Right forelimb (tissue), 1 donor: ENCODE measurements around the gene ETF1.
"Not testable (repeated sequence)": the region's sequence is repeated elsewhere in the genome, so short reads cannot be mapped to it uniquely, and the experiment has no call there.

ENCODE experiments used
- DNase-seq: peaks from one replicate; pipeline ENCODE4 v3.0.0-alpha.2; 2018

Gene ETF1

DNA sequence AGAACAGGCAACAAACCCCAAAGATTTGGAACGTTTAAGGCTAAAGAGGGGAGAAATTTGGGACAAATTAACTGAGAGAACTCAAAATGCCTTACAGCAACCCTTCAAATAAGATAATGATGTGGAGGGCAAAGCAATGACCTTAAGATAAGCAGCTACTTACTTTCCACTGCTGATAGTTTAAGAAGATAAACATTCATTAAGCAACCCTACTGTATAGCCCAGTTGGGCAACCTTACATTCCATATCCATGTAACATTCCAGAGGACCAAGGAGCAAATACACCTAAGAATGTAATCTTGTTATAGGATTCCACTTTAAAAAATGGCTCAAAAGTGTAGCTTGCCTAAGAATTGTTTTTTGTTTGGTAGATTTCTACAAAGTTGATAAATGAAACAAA is 14.8 kb downstream of the ETF1 start:
- DNase-seq: no peak

DNA sequence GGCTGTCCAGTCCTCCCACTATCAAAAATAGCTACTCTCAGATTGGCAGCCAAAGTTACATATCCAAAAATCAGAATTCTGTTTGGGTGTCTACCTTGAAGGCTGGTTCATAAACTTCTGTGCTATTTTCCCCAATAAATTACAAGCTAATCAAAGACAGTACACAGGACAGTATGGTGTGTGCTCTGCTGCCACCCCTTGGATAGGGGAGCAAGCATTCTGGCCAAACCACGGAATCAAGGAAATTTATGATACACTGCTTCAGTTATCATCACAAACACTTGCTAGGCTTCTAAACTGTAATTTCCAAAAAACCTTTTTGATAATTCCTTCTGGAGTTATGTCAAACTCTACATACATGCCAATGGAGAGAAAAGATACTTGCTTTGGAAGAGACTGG is 15.9 kb downstream of the ETF1 start:
- DNase-seq: no peak

DNA sequence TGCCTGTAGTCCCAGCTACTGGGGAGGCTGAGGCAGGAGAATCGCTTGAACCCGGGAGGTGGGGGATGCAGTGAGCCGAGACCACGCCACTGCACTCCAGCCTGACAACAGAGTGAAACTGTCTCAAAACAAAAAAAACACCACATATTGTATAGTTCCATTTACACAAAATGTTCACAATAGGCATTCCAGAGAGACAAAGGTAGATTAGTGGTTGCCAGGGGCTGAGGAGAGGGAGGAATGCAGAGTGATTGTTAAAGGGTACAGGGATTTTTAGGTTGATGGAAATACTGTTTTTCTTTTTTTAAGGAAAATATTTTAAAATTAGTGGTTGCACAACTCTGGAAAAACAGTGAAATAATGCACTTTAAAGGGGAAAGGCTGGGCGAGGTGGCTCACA is 19.6 kb downstream of the ETF1 start:
- DNase-seq: no peak

DNA sequence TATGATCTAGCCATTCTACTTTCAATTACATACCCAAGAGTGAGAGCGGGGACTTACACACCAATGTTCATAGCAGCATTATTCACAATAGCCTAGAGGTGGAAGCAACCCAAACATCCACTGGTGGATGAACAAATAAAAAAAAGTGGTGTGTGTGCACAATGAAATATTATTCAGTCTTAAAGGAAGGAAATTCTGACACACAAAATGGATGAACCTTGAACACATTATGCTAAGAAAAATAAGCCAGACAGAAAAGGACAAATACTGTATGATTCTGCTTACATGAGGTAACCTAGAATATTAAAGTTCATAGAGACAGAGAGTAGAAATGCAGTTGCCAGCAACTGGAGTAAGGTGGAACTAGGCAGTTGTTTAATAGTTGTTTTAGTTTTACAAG is 22.1 kb downstream of the ETF1 start:
- no peak for DNase-seq

DNA sequence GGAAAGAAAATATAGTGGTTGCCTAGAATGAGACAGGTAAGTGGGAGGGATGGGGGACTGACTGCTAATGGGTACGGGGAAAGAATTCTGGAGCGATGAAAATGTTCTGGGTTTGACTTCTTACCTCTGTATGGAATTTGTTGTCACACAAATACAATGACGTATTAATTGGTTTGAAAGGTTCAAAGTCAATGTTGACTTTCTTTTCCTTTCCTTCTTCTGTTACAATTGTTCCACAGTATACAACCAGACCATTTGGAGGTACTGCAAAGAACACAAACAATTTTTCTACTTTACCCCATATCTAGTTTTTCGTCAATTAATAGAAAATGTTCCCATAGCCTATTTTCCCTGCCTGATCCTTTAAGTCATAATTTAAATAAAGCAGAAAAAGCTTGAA is 25.6 kb downstream of the ETF1 start:
- no peak for DNase-seq

DNA sequence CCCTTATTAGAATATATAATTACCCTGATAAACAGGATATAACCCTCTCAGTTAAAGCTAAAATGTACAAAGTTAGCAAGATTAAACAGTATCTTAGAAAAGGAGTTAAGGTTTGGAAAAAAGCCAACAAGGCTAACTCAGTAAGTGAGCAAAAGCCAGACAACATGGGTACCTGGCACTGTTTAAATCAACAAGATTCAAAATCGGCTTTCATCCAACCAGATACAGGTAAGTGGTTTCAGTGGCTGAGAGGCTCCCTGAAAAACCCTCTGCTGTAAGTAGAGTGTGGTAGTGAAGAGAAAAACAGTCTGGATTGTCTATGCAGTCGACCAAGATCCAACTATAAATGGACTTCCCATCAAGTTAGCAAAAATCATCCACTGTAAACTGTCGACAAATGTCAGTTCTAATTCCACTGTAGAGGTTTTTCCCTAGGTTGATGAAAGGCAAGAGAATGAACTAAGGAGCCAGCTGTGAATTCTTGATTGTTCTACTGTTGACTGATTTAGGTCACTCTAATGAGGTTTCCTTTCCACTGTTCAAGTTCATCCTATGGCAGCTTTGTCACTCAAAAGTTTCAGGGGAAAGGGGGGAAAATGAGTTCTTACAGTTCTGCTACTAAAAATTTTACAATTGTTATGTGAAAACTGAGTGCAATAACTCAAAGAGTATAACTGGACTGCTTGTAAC is 27.3 kb downstream of the ETF1 start:
- no peak for DNase-seq

DNA sequence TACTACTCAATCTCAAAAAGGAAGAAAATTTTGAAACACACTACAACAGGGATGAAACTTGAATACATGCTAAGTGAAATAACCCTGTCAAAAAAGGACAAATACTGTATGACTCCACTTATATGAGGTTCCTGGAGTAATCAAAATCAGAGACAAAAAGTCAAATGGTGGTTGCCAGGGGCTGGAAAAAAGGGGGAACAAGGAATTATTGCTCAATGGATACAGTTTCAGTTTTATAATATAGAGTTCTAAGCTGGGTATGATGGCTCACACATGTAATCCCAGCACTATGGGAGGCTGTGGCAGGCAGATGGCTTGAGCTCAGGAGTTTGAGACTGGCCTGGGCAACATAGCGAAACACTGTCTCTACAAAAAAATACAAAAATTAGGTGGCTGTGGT is 29.0 kb downstream of the ETF1 start:
- no peak for DNase-seq

DNA sequence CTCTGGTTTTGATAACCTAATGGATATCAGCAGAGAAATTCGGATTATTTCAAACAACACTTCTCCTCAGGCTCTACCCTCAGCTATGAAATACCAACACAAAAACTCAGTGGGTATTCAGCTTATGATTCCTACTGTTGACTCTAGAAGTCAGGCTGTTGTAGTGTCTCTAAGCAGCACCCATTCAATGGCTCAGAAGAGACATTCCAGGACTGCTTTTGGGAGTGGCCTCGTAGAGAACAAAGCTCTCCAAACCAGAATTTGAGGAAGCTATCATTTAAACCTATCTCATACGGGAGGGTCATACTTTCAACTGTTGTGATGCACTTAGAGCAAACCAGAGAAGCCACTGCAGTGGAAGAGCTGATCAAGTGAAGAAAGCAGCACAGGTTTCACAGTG is 34.1 kb downstream of the ETF1 start:
- no peak for DNase-seq

DNA sequence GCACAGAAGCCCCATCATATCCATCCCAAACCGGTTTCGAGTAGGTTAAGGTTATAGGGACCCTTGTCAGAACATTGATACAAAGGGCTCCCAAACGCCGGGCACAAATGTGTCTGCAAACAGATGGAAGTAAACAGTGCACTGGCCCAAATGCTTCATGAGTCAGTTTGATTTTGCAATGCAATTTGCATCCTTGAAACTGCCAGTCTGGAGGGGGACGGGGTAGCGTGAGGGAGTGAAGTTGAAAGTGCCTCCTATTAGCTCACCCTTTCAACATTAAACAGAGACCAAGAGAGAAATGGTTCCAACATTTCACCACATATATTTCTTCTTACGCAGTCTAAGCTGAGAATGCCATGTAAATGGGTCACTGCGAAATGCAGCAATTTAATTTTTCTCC is 35.6 kb downstream of the ETF1 start:
- not testable (repeated sequence) for DNase-seq

DNA sequence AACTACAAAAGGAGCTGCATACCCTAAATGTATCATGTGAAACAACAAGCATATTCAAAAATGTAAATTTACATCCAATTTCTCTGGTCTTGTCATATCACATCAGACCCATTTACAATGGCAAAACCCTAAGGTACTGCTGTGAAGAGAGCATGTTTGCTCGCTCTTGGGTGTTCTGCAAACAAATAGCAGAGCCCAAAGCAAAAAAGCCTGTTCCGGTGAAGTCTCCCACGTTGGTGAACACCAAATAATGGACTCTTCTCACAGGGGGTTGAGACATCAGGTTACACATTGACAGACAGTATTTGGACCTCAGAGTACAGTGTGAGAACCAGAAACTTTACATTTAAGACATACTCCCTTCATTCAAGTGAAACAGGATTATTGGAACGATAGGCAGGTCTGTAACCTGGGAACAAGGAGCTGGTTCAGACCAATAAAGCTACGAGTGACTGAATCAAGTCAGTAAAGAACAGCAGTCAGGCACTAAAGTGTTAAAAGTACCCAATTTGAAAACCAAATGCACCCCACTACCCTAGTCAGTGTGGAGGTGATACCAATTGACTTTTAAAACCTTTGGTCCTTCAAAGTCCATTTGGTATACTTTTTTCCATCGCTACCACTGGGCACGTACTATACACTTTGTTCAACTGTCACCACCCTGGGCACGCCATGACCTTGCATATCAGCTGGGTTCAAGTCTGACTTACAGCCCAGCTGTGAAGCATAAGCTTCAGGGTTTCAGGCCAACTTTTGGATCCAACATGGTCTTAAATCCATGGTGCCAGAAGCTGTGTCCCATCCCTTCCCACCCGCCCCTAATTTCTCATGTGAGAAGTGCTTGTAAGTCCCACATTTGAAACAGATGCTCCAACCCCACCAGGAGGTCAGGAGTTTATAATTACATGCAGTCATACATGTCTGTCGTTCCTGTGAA is 36.4 kb downstream of the ETF1 start:
- no peak for DNase-seq

DNA sequence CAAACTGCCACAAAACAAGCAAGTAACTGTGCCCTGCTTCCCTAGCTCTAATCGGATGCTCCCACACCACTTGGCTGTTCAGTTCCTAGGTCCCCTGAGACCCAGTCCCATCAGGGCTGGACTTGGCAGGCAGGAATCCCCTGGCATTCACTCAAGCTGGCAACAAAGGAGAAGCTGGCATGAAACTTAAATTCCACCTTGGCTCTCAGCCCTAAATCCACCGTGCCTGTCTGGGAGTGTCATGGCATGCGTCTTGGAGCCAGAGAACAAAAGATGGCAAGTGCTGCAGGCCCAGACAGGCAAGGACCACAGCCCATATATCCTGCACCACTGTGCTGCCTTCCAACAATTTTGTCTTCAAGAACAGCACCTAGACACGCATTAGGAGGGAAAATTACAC is 38.2 kb downstream of the ETF1 start:
- DNase-seq: no peak

DNA sequence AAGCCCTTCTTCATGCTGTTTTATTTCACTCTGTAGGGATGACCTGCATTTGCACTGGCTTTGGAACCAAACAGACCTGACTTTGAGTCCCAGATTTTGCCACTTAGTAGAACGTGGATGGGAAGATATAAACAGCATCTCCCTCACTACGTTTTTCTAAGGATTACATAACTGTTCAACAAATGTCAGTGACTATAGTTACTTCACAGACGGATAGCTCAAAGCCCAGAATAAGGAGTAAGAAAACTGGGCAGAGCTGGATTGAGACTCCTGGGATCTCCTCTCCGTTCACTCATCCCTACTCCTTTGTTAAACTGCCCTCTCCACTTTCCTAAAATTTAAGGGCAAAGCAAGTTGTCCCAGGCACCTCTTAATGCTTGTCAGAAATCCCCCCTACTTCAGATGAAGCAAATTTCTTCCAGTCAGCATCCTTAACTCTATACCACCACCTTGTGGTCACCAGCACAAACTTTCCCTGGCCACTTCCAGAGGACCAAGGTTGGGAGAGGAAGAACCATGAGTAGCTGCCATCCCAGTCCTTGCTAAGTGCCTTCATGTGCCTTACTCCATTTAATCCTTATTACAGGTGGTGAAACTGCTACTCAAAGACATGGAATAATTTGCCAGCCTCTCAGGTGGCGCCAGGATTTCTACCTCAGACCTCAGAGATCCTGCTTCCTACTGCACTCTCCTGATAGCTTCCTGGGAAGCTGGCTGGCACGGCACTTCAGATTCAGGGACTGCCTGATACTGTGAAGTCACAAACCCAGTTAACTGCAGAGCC is 39.4 kb downstream of the ETF1 start:
- peak; percentile 65 for DNase-seq

DNA sequence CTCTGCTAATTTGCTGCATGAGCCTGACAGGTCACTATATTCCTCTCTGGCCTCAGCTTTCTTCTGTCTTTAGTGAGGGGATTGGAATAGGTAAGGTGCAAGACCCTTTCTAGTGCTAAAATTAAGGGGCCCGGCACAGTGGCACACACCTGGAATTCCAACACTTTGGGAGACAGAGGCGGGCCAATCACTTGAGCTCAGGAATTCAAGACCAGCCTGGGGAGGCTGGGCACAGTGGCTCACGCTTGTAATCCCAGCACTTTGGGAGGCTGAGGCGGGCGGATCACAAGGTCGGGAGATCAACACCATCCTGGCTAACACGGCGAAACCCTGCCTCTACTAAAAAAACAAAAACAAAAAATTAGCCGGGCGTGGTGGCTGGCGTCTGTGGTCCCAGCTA is 40.5 kb downstream of the ETF1 start:
- DNase-seq: no peak

DNA sequence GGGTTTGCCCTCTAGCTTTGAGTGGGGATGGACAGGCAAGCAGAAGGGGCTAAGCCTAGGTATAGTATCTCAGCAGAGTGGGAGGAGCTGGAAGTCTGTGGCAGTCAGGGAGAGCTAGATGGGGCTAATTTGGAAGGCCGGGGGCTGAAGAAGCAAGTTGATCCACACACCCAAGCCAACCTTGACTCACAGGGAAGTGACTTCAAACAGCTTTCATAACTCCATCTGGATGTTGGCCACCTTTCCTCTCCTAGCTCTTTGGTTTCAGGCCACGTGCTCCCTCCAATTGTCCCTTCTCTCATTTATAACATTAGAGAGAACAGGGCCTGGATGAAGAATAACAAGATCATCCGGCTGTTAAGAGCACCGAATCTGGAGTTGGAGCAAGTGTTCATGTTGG is 40.9 kb downstream of the ETF1 start:
- DNase-seq: no peak

DNA sequence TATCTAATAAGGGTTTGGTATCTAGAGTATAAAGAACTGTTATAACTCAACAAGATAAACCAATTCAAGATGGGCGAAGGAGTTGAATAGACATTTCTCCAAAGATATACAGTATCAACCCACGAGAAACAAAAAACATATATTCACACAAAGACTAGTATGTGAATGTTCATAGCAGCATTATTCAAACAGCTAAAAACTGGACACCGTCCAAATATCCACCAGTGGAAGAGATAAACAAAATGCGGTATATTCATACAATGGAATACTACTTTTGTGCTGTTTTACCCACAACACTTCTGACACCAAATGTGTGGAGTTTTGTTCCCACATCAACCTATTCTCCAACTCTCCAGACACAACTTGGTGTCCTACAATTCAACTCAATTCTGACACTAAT is 44.7 kb downstream of the ETF1 start:
- no peak for DNase-seq

DNA sequence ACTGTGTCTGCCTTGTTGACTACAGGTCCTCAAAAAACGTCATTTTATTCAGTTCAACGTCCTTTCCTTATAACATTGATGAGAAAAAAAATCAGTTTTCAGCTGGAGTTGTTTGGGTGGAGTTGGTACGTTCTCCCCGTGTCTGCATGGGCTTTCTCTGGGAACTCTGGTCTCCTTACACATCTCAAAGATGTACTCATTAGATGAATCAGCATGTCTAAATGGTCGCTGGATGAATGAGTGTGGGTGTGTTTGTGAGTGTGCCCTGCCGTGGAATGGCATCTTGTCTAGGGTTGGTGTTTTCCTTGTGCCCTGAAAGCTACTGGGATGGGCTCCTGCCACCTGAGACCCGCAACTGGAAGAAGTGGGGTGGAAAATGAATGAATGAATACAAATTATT is 47.7 kb downstream of the ETF1 start:
- DNase-seq: no peak

DNA sequence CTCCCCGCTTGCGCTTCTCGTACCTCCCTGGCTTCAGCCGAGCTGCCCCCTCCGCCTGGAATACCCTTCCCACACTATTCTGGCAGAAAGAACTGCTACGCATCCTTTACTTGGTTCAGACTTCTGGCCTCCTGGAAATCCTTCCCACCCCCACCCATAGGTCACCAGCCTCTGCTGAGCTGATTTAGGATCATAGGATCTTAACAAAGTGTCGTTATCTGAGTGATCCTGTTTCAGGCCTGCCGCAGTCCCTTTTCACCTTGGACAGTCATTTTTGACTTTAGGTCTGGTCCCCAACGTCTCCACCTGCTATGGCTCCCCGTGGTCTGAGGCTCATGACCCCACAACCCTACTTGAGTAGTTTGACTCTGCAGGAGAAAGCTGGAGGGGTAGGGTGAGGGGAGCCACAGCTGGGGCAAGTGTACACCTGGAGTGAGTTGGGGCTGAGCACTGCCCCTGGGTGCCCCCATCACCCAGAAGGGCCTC is 50.4 kb downstream of the ETF1 start:
- no peak for DNase-seq

DNA sequence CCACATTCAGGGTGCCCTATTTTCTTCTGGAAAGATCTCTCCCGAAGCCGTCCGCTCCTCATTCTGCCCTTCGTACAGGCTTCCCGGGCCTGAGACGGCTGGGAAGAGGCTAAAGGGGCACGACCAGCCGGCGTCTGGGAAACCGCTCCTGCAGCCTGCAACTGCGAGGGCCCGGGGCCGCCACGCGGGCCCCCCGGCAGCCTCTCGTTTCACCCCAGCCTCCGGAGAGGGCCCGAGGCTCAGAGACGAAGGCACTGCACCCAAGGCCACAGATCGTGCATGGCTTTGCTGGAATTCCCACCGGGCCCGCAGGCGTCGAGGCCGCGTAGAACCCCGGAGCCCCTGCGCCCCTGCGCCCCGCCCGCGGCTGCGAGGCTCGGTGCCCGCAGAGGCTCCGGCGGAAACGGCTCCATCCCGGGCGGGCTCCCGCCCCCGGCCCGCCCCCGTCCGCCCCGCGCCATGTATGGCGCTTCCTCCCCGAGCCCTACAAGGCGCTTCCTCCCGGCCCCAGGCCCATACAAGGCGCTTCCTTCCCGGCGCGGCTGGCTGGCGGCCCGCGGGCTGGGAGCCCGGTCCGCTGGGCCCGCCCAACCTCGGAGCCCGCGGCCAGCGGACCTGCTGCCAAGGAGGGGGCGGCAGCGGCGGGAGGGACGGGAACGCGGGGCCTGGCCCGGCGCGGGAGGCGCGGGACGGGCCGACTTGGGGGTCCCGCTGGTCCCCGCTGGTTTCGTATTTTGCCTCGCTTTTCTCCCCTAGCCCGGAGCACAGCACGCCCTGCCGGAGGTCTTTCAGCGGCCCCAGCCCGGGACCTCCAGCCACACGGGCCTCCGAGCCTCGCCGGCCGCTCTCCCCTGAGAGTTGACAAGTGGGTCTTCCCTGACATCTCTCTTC is 51.1 kb downstream of the ETF1 start:
- peak; percentile 95 for DNase-seq

DNA sequence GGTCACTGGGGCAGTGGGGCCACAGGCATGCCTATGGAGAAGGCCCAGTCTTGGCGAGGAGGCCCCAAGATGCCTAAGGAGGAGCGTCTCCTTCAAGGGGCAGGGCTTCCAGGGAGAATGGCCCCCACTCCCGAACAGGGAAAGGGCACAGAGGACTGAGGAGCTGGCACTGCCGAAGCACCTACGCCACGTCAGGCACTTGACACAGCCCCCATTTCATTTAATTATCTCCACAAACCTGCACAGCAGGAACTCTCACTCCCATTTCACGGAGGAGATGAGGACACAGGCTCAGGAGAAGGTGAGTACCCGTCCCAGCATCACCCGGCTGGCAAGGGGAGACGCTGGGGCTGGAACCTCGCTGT is 51.8 kb downstream of the ETF1 start:
- no peak for DNase-seq

DNA sequence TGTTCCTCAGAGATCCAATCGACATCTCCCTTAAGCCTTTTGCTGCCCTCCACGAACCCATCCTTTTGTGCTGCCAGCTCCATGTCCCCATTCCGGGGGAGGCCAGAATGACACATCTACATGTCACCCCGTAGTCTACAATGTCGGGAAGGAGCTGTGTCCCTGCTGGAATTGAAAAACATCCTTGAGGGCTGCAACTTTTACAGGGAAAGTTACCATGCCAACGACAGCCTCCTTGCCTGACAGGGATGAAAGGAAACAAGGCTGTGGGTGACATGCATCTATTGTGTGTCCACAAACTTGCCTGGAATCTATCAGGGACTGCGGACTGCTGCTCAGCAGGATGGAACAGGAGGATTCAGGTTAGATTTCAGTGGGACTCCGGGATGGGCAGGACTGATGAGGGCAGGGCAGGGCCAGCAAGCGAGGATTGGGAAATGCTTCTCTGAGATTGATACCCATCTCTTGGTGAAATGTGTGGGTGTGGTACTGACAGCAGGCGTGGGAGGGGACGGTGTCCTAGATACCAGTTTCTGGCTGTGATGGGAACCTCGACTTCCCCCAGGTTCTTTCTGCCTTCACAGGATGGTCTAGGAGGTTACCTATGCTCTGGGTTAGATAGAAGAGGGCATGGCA is 52.3 kb downstream of the ETF1 start:
- DNase-seq: no peak

DNA sequence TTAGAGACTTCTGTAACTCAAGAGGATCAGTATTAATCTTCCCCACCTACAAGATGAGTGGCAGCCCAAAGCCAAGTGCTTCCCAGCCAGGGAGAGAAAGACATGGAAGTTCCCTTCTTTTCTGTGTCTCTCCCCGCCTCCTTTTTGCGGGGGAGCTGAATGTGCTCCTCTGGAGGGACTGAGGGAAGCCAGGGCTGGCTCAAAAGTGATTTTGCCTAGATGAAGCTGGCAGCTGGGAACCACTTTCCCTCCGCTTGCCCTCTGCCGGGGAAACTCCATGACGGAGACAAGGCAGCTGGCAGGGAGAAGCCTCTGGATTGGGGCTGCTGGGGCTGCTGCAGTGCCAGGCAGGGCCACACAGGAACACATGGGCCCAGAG is 53.4 kb downstream of the ETF1 start:
- no peak for DNase-seq

DNA sequence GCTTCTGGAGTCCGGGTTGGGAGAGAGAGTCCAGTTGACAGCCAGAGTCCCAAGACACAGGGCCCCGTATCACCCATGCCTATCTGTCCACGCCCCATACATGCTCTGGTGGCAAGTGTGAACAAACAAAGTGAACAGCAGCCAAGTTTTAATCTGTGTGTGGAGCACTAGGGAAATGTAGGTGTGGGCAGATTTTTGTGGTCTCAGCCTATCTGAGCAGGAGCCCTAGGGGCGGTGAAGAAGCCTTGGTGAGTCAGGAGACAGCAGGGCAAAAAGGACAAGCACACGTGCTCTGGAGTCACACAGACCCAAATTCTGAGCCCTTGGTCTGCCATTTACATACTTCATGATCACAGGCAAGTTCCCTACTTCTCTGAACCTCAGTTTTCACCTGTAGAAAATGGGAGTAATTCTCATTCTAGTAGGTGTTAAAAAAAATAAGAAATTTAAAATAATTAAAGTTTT is 54.5 kb downstream of the ETF1 start:
- no peak for DNase-seq
